Measurements from ENCODE around the gene NTNG1. TPM values are rescaled to one million over a fixed set of nuclear protein-coding genes. Genes with fewer than 3 reads are reported as not detected.

NTNG1 gene
- total and polyA plus RNA-seq, 2 of the 13 experiments (the other 11 are each of a cell fraction or from before 2014, with no cell fraction given): not detected

- no peaks in the 10 kb centered on the region for H3K4me1 ChIP-seq (ENCODE audit: insufficient read depth, low read length)
- POLR2A ChIA-PET: no interaction called here
- ATAC-seq: no peak
- no peak for FAIRE-seq
- no peak overlapping the region for H3K9ac ChIP-seq (ENCODE audit: insufficient read depth, low read depth, low read length)
- TF ChIP-seq SALL1 (CRISPR knock-in tag; IDR thresholded peaks at IDR 0.05) (no peak), NR3C1 (CRISPR knock-in tag; IDR thresholded peaks at IDR 0.05) (no peak), CBX5 (CRISPR knock-in tag; IDR thresholded peaks at IDR 0.05; ENCODE audit: borderline replicate concordance) (no peak), ZSCAN9 (CRISPR knock-in tag; IDR thresholded peaks at IDR 0.05; ENCODE audit: borderline replicate concordance) (no peak)
- TF ChIP-seq, protein P1, sequence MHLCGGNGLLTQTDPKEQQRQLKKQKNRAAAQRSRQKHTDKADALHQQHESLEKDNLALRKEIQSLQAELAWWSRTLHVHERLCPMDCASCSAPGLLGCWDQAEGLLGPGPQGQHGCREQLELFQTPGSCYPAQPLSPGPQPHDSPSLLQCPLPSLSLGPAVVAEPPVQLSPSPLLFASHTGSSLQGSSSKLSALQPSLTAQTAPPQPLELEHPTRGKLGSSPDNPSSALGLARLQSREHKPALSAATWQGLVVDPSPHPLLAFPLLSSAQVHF (CRISPR knock-in tag; IDR thresholded peaks at IDR 0.05): no peak
- TF ChIP-seq, protein P2, sequence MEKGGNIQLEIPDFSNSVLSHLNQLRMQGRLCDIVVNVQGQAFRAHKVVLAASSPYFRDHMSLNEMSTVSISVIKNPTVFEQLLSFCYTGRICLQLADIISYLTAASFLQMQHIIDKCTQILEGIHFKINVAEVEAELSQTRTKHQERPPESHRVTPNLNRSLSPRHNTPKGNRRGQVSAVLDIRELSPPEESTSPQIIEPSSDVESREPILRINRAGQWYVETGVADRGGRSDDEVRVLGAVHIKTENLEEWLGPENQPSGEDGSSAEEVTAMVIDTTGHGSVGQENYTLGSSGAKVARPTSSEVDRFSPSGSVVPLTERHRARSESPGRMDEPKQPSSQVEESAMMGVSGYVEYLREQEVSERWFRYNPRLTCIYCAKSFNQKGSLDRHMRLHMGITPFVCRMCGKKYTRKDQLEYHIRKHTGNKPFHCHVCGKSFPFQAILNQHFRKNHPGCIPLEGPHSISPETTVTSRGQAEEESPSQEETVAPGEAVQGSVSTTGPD (CRISPR knock-in tag; IDR thresholded peaks at IDR 0.05): no peak
- TF ChIP-seq, protein P3, sequence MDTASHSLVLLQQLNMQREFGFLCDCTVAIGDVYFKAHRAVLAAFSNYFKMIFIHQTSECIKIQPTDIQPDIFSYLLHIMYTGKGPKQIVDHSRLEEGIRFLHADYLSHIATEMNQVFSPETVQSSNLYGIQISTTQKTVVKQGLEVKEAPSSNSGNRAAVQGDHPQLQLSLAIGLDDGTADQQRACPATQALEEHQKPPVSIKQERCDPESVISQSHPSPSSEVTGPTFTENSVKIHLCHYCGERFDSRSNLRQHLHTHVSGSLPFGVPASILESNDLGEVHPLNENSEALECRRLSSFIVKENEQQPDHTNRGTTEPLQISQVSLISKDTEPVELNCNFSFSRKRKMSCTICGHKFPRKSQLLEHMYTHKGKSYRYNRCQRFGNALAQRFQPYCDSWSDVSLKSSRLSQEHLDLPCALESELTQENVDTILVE (CRISPR knock-in tag; IDR thresholded peaks at IDR 0.05): no peak
- TF ChIP-seq, protein P4, sequence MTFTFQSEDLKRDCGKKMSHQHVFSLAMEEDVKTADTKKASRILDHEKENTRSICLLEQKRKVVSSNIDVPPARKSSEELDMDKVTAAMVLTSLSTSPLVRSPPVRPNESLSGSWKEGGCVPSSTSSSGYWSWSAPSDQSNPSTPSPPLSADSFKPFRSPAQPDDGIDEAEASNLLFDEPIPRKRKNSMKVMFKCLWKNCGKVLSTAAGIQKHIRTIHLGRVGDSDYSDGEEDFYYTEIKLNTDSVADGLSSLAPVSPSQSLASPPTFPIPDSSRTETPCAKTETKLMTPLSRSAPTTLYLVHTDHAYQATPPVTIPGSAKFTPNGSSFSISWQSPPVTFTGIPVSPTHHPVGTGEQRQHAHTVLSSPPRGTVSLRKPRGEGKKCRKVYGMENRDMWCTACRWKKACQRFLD (CRISPR knock-in tag; IDR thresholded peaks at IDR 0.05; ENCODE audit: borderline replicate concordance): no peak
- in situ Hi-C loops (cut with HindIII; ENCODE audit: extremely low pct_ligation_motif_present, low pct_unique_long_range_greater_than_20kb): no loop called here
- intact Hi-C loops (cut with micrococcal nuclease; ENCODE audit: unreplicated experiment): no loop called here
- BruUV-seq (replicated peaks): no TSS peak
- H3K9me3 ChIP-seq (ENCODE audit: low read length): no peaks in the 10 kb centered on the region
- no peaks in the 10 kb centered on the region for H4K20me1 ChIP-seq (ENCODE audit: insufficient read depth, low read length)
- 19% methylated on average over 2 of the region's 2 CpGs for WGBS (ENCODE audit: low lambda C conversion rate)
- no peak for DNase-seq (ENCODE audit: low spot score)
- no peaks in the 10 kb centered on the region for H3K79me2 ChIP-seq (ENCODE audit: insufficient read depth, low read length)
- H3K4me2 ChIP-seq (ENCODE audit: low read depth, low read length): no peak overlapping the region
- H3K36me3 ChIP-seq (replicated peaks in 1 of 2; ENCODE audit: control insufficient read depth in 1 of 2, insufficient read depth in 2 of 2, low read length in 2 of 2): no peaks in the 10 kb centered on the region
- H3K27ac ChIP-seq (ENCODE audit: extremely low read length, insufficient read depth, low read length): no peak overlapping the region
- CTCF ChIA-PET (ENCODE audit: low intra/inter-chr PET ratio, low total read pairs): no interaction called here
- no peaks in the 10 kb centered on the region for H3K27me3 ChIP-seq (ENCODE audit: control insufficient read depth in 1 of 2, insufficient read depth in 2 of 2, low read length in 2 of 2)
- H2AFZ ChIP-seq (ENCODE audit: low read length): no peak overlapping the region
- no peak overlapping the region for H3K4me3 ChIP-seq (replicated peaks in 1 of 3; ENCODE audit: insufficient read depth in 1 of 3, low read depth in 2 of 3, low read length in 3 of 3)
Measured at GRCh38 chr1:107365527-107366240, 224.8 kb downstream of the NTNG1 start.
